GM12873 (cell line): Measurements from ENCODE around the gene HIGD1A.
A peak's percentile ranks its signal among the peaks of the same experiment; 100 is the strongest.

Experiments used
- CTCF ChIP-seq: IDR thresholded peaks from 2 replicates; pipeline ENCODE4 v1.5.1; 2012; ENCODE audit warnings: low read depth, mild to moderate bottlenecking, moderate library complexity, low read length, control low read depth; ENCODE audit not compliant: insufficient read depth; ENCODE audit errors: missing control alignments

The HIGD1A gene

GRCh38 chr3:42751609-42752008 lies 52.7 kb downstream of the HIGD1A start:
- no peak for TF ChIP-seq CTCF

GRCh38 chr3:42750834-42751233 lies 53.5 kb downstream of the HIGD1A start:
- no peak for TF ChIP-seq CTCF

- TF ChIP-seq CTCF = peak; percentile 58
Measured at GRCh38 chr3:42749753-42750231, 54.5 kb downstream of the HIGD1A start.

- TF ChIP-seq CTCF = no peak
Measured at GRCh38 chr3:42749025-42749752, 55.1 kb downstream of the HIGD1A start.

- TF ChIP-seq CTCF = no peak
Measured at GRCh38 chr3:42747581-42747980, 56.7 kb downstream of the HIGD1A start.

GRCh38 chr3:42746455-42747450 lies 57.5 kb downstream of the HIGD1A start:
- no peak for TF ChIP-seq CTCF
